HCT116 (cell line): Measurements from ENCODE around the gene ST8SIA2. TPM values are rescaled to one million over a fixed set of nuclear protein-coding genes. Genes with fewer than 3 reads are reported as not detected.

Experiments
- ATAC-seq: fragments of 200-7000 bp; cut with Tn5 transposase; 2 replicates; pipeline ENCODE4 v1.9.1; 2020; ENCODE audit warnings: mild to moderate bottlenecking, moderate library complexity
- BruUV-seq: library from RNA; stranded (reverse); fragments of 400-500 nt; replicated peaks from 2 replicates; lab custom pipeline; 2021; lab: Mats Ljungman, UMichigan
- CTCF ChIA-PET: fragments of 300-600 bp; sonication (Branson Sonifier 250); formaldehyde crosslinking; loops from one replicate; lab custom pipeline; 2021; ENCODE audit warnings: antibody characterized with exemption; lab: Charles Lee
- POLR2A ChIA-PET: fragments of 300-600, 350-600 bp; sonication (Branson Sonifier 250); formaldehyde crosslinking; loops from one replicate; lab custom pipeline; 2021; ENCODE audit warnings: antibody characterized with exemption; lab: Charles Lee
- RAD21 ChIA-PET, 2 experiments: fragments of 300-600 bp; sonication (Branson Sonifier 250); formaldehyde crosslinking; loops; one replicate each; lab custom pipeline; 2023; ENCODE audit warnings: low total read pairs in 2 of 2; ENCODE audit not compliant: uncharacterized antibody in 2 of 2, unreplicated experiment in 2 of 2, low non-redundant PET in 1 of 2; lab: Charles Lee
- DNase-seq: peaks from one replicate; pipeline ENCODE4 v3.0.0-alpha.2; 2010; ENCODE audit warnings: low read depth, low spot score
- H2AFZ ChIP-seq: fragments of 200-600 bp; shearing (Covaris generic), sonication (generic); 2 replicates; pipeline ENCODE4 v1.6.1; 2017; ENCODE audit warnings: low read depth, mixed run types, mixed read lengths, antibody characterized with exemption, low read length; ENCODE audit not compliant: poor library complexity, severe bottlenecking
- H3K27ac ChIP-seq: 2 replicates; pipeline ENCODE4 v1.5.1; 2012; ENCODE audit warnings: low read depth, low read length
- H3K27me3 ChIP-seq: fragments of 200-600 bp; sonication (generic); 2 replicates; pipeline ENCODE4 v1.6.1; 2016; ENCODE audit warnings: mixed run types, low read length, mixed read lengths; ENCODE audit not compliant: insufficient read depth
- H3K36me3 ChIP-seq, 2 experiments: fragments of 200-500 bp in 1 of 2; fragments of 200-600 bp in 1 of 2; sonication (Bioruptor generic) in 1 of 2; sonication (generic) in 1 of 2; 2 replicates each; pipeline versions ENCODE4 v1.5.1 to v1.6.1; 2014 to 2016; ENCODE audit warnings: low read length in 2 of 2, inconsistent platforms in 1 of 2, mixed read lengths in 1 of 2, mixed run types in 1 of 2; ENCODE audit not compliant: insufficient read depth in 2 of 2, control insufficient read depth in 1 of 2
- H3K4me1 ChIP-seq, 2 experiments: fragments of 200-600 bp in 1 of 2; sonication (generic) in 1 of 2; 2 replicates each; pipeline versions ENCODE4 v1.5.1 to v1.6.1; 2012 to 2017; ENCODE audit warnings: low read length in 2 of 2, inconsistent platforms in 1 of 2, mild to moderate bottlenecking in 1 of 2, mixed read lengths in 1 of 2, mixed run types in 1 of 2, moderate library complexity in 1 of 2; ENCODE audit not compliant: insufficient read depth in 2 of 2, control insufficient read depth in 1 of 2
- H3K4me2 ChIP-seq: fragments of 200-600 bp; sonication (generic); 2 replicates; pipeline ENCODE4 v1.6.1; 2017; ENCODE audit warnings: mixed run types, low read length, mixed read lengths
- H3K4me3 ChIP-seq, 2 experiments: fragments of 200-600 bp in 1 of 2; sonication (generic) in 1 of 2; replicated peaks in 1 of 2; 2 replicates each; pipeline ENCODE4 v1.5.1; 2011 to 2016; ENCODE audit warnings: low read length in 2 of 2, control low read depth in 1 of 2, low read depth in 1 of 2, mild to moderate bottlenecking in 1 of 2, mixed read lengths in 1 of 2, mixed run types in 1 of 2
- H3K79me2 ChIP-seq: fragments of 200-600 bp; sonication (generic); 2 replicates; pipeline ENCODE4 v1.6.1; 2017; ENCODE audit warnings: mild to moderate bottlenecking, mixed run types, low read length, moderate library complexity, mixed read lengths; ENCODE audit not compliant: insufficient read depth
- H3K9ac ChIP-seq: fragments of 200-600 bp; sonication (generic); 2 replicates; pipeline ENCODE4 v1.6.1; 2016; ENCODE audit warnings: low read length, mixed read lengths
- H3K9me2 ChIP-seq: fragments of 200-600 bp; sonication (generic), shearing (Covaris generic); 2 replicates; pipeline ENCODE4 v1.6.1; 2017; ENCODE audit warnings: mixed run types, mild to moderate bottlenecking, moderate library complexity; ENCODE audit not compliant: insufficient read depth
- H3K9me3 ChIP-seq, 2 experiments: fragments of 200-500 bp in 1 of 2; fragments of 200-600 bp in 1 of 2; sonication (Bioruptor generic) in 1 of 2; sonication (generic) in 1 of 2; 2 replicates each; pipeline ENCODE4 v1.6.1; 2014 to 2017; ENCODE audit warnings: low read length in 2 of 2, mixed read lengths in 2 of 2, inconsistent platforms in 1 of 2, low read depth in 1 of 2, mild to moderate bottlenecking in 1 of 2, mixed run types in 1 of 2, moderate library complexity in 1 of 2; ENCODE audit not compliant: control insufficient read depth in 1 of 2, insufficient read depth in 1 of 2
- H4K20me1 ChIP-seq: fragments of 200-600 bp; sonication (generic), shearing (Covaris generic); 2 replicates; pipeline ENCODE4 v1.6.1; 2017; ENCODE audit warnings: mixed run types, mild to moderate bottlenecking, moderate library complexity; ENCODE audit not compliant: insufficient read depth
- CEBPB ChIP-seq: IDR thresholded peaks from 2 replicates; pipeline ENCODE4 v1.6.1; 2012; ENCODE audit warnings: low read depth
- EZH2phosphoT487 ChIP-seq: fragments of 200-600 bp; IDR thresholded peaks from 2 replicates; pipeline ENCODE4 v1.6.1; 2018; ENCODE audit warnings: antibody characterized with exemption, borderline replicate concordance
- FOSL1 ChIP-seq: IDR thresholded peaks from 2 replicates; pipeline ENCODE4 v1.6.1; 2012; ENCODE audit warnings: low read depth
- MAX ChIP-seq: IDR thresholded peaks from 2 replicates; pipeline ENCODE4 v1.6.1; 2012
- RAD21 ChIP-seq: IDR thresholded peaks from 2 replicates; pipeline ENCODE4 v1.6.1; 2012; ENCODE audit warnings: low read depth, mild to moderate bottlenecking
- REST ChIP-seq: IDR thresholded peaks from 2 replicates; pipeline ENCODE4 v1.6.1; 2012; ENCODE audit warnings: low read depth
- SIN3A ChIP-seq: IDR thresholded peaks from 2 replicates; pipeline ENCODE4 v1.6.1; 2012; ENCODE audit warnings: low read depth
- SP1 ChIP-seq: IDR thresholded peaks from 2 replicates; pipeline ENCODE4 v1.6.1; 2012; ENCODE audit warnings: low read depth
- SRF ChIP-seq: IDR thresholded peaks from 2 replicates; pipeline ENCODE4 v1.6.1; 2012; ENCODE audit warnings: low read depth
- TCF7L2 ChIP-seq: IDR thresholded peaks from 2 replicates; pipeline ENCODE4 v1.7.0; 2011; ENCODE audit warnings: borderline replicate concordance, inconsistent platforms; ENCODE audit not compliant: insufficient read depth, insufficient read length; ENCODE audit errors: extremely low read depth
- YY1 ChIP-seq: IDR thresholded peaks from 2 replicates; pipeline ENCODE4 v1.6.1; 2011; ENCODE audit warnings: low read length, low read depth, moderate library complexity, mild to moderate bottlenecking; ENCODE audit not compliant: insufficient replicate concordance; ENCODE audit errors: extremely low read depth
- ZNF274 ChIP-seq: fragments of 200-500 bp; sonication (Bioruptor generic); IDR thresholded peaks from 2 replicates; pipeline ENCODE4 v1.6.1; 2014; ENCODE audit warnings: mild to moderate bottlenecking, low read depth, low read length, inconsistent platforms
- intact Hi-C: fragments of 100-400 bp; cut with micrococcal nuclease; formaldehyde crosslinking; loops from 2 replicates; pipeline ENCODE4 v1.10.0; 2022
- total RNA-seq: library from RNA; stranded (reverse); gene quantifications from one replicate; pipeline ENCODE4 v1.2.1, GENCODE V29; 2021; ENCODE audit not compliant: unreplicated experiment

ST8SIA2 gene
- total RNA-seq, 1 experiment from 2014 or later, result not detected

GRCh38 chr15:92407916-92408315 is 14.2 kb downstream of the ST8SIA2 start (continued):
- TF ChIP-seq REST (no peak), TCF7L2 (no peak), SP1 (no peak), MAX (no peak), SRF (no peak), YY1 (no peak), ZNF274 (no peak)
- TF ChIP-seq, all 23 proteins: peak for 0

- H3K9me2 ChIP-seq, result no peaks in the 10 kb centered on the region
- H3K27ac ChIP-seq, result no peak overlapping the region
- H3K4me1 ChIP-seq, result no peaks in the 10 kb centered on the region
- H3K4me3 ChIP-seq, result no peak overlapping the region
- no peak overlapping the region for H3K9ac ChIP-seq
- ATAC-seq (no peak), DNase-seq (no peak)
- no peaks in the 10 kb centered on the region for H3K36me3 ChIP-seq
- no peak overlapping the region for H3K4me2 ChIP-seq
- no peak overlapping the region for H2AFZ ChIP-seq
- intact Hi-C loops, result no loop called here
- no peaks in the 10 kb centered on the region for H4K20me1 ChIP-seq
- no peaks in the 10 kb centered on the region for H3K9me3 ChIP-seq
- BruUV-seq, result no TSS peak
- POLR2A ChIA-PET, result no interaction called here
- CTCF ChIA-PET, result no interaction called here
- no peaks in the 10 kb centered on the region for H3K79me2 ChIP-seq
- TF ChIP-seq CEBPB, result no peak
- no peak for TF ChIP-seq SIN3A
- no peak for TF ChIP-seq SRF
- TF ChIP-seq RAD21, result no peak
- TF ChIP-seq FOSL1, result no peak
- TF ChIP-seq REST, result no peak
- TF ChIP-seq TCF7L2, result no peak
- no peak for TF ChIP-seq EZH2phosphoT487
- RAD21 ChIA-PET, result no interaction called here
- H3K27me3 ChIP-seq, result peaks cover 29% of the 10 kb centered on the region
Measured at GRCh38 chr15:92409006-92409405, 15.3 kb downstream of the ST8SIA2 start.
